OCI-LY1 (cell line): Measurements from ENCODE around the gene RNF227.

ENCODE experiments used
- H2AFZ ChIP-seq: fragments of 200-600 bp; sonication (generic), shearing (Covaris generic); 2 replicates; pipeline ENCODE4 v1.6.0; 2014; ENCODE audit warnings: antibody characterized with exemption, mild to moderate bottlenecking, low read length
- H3F3A ChIP-seq: fragments of 200-600 bp; sonication (generic), shearing (Covaris generic); 2 replicates; pipeline ENCODE4 v1.6.0; 2014; ENCODE audit warnings: mild to moderate bottlenecking, antibody characterized with exemption, low read length, moderate library complexity; ENCODE audit not compliant: insufficient read depth
- H3K27ac ChIP-seq: fragments of 200-600 bp; sonication (generic); 2 replicates; pipeline ENCODE4 v1.5.1; 2014; ENCODE audit warnings: low read length, mixed run types, mild to moderate bottlenecking, low read depth; ENCODE audit not compliant: poor library complexity, severe bottlenecking
- H3K27me3 ChIP-seq: fragments of 200-600 bp; sonication (generic); 2 replicates; pipeline ENCODE4 v1.6.0; 2014; ENCODE audit warnings: antibody characterized with exemption, mild to moderate bottlenecking, low read length, moderate library complexity; ENCODE audit not compliant: insufficient read depth
- H3K36me3 ChIP-seq: fragments of 200-600 bp; sonication (generic); 2 replicates; pipeline ENCODE4 v1.6.1; 2014; ENCODE audit warnings: mild to moderate bottlenecking, antibody characterized with exemption, low read length, moderate library complexity, mixed read lengths; ENCODE audit not compliant: insufficient read depth
- H3K4me1 ChIP-seq: fragments of 200-600 bp; sonication (generic); 2 replicates; pipeline ENCODE4 v1.5.1; 2014; ENCODE audit warnings: mild to moderate bottlenecking, low read length, moderate library complexity; ENCODE audit not compliant: insufficient read depth, severe bottlenecking
- H3K4me2 ChIP-seq: fragments of 200-600 bp; sonication (generic), shearing (Covaris generic); 2 replicates; pipeline ENCODE4 v1.6.1; 2014; ENCODE audit warnings: low read length
- H3K4me3 ChIP-seq: fragments of 200-600 bp; sonication (generic); 2 replicates; pipeline ENCODE4 v1.5.1; 2014; ENCODE audit warnings: low read length, low read depth, mild to moderate bottlenecking, mixed read lengths; ENCODE audit not compliant: poor library complexity, severe bottlenecking
- H3K79me2 ChIP-seq: fragments of 200-600 bp; shearing (Covaris generic); 2 replicates; pipeline ENCODE4 v1.6.1; 2016; ENCODE audit warnings: mixed run types, low read length, mixed read lengths; ENCODE audit not compliant: insufficient read depth
- H3K9ac ChIP-seq: fragments of 200-600 bp; sonication (generic), shearing (Covaris generic); 2 replicates; pipeline ENCODE4 v1.6.1; 2014; ENCODE audit warnings: mild to moderate bottlenecking, low read length, mixed read lengths
- H3K9me2 ChIP-seq: fragments of 200-600 bp; sonication (generic), shearing (Covaris generic); 2 replicates; pipeline ENCODE4 v1.6.1; 2014; ENCODE audit warnings: low read depth, mild to moderate bottlenecking, low read length, mixed read lengths
- H3K9me3 ChIP-seq: fragments of 200-600 bp; shearing (Covaris generic); 2 replicates; pipeline ENCODE4 v1.6.1; 2014; ENCODE audit warnings: low read length, mixed read lengths
- H4K20me1 ChIP-seq: fragments of 200-600 bp; sonication (generic), shearing (Covaris generic); 2 replicates; pipeline ENCODE4 v1.6.0; 2016; ENCODE audit warnings: mild to moderate bottlenecking, low read length; ENCODE audit not compliant: insufficient read depth
- CTCF ChIP-seq: fragments of 200-600 bp; sonication (generic), shearing (Covaris generic); IDR thresholded peaks from 2 replicates; pipeline ENCODE4 v1.5.1; 2017; ENCODE audit warnings: mild to moderate bottlenecking, antibody characterized with exemption, low read length, moderate library complexity, mixed read lengths
- EZH2 ChIP-seq: fragments of 200-600 bp; sonication (generic), shearing (Covaris generic); IDR thresholded peaks from 2 replicates; pipeline ENCODE4 v1.8.0; 2017; ENCODE audit warnings: borderline replicate concordance, mixed run types, mild to moderate bottlenecking, antibody characterized with exemption, low read length, moderate library complexity, mixed read lengths

RNF227 gene

GRCh38 chr17:7885367-7886226 lies 30.5 kb downstream of the RNF227 start:
- no peak for TF ChIP-seq CTCF
- TF ChIP-seq EZH2 = no peak
- Histone ChIP-seq H3K36me3 (peaks cover 24% of the 10 kb centered on the region; the same call in 1 of the 2 replicates), H3K27ac (peak overlapping the region; percentile 90), H3K4me3 (peak overlapping the region; percentile 98), H4K20me1 (no peaks in the 10 kb centered on the region), H3F3A (peaks cover 6% of the 10 kb centered on the region; the same call in 1 of the 2 replicates), H3K9me3 (no peaks in the 10 kb centered on the region), H2AFZ (no peak overlapping the region), H3K9ac (peak overlapping the region; percentile 98), H3K9me2 (no peaks in the 10 kb centered on the region), H3K4me2 (peak overlapping the region; percentile 92), H3K79me2 (peaks cover 21% of the 10 kb centered on the region), H3K27me3 (no peaks in the 10 kb centered on the region), H3K4me1 (peaks cover 57% of the 10 kb centered on the region)

- Histone ChIP-seq H3K4me1 (peaks cover 65% of the 10 kb centered on the region), H3K4me3 (peak overlapping the region; percentile 98), H3K4me2 (no peak overlapping the region), H3K9ac (peak overlapping the region; percentile 98), H3K9me3 (no peaks in the 10 kb centered on the region), H4K20me1 (no peaks in the 10 kb centered on the region), H3K9me2 (no peaks in the 10 kb centered on the region), H2AFZ (no peak overlapping the region), H3K79me2 (peaks cover 21% of the 10 kb centered on the region), H3K27me3 (no peaks in the 10 kb centered on the region), H3K36me3 (peaks cover 24% of the 10 kb centered on the region; the same call in 1 of the 2 replicates), H3F3A (peaks cover 12% of the 10 kb centered on the region; the same call in 1 of the 2 replicates), H3K27ac (peak overlapping the region; percentile 97)
- TF ChIP-seq CTCF = no peak
- TF ChIP-seq EZH2 = no peak
These were observed 31.3 kb downstream of the RNF227 start for GRCh38 chr17:7884581-7885366.

GRCh38 chr17:7883781-7884386 lies 32.2 kb downstream of the RNF227 start:
- peaks cover 66% of the 10 kb centered on the region for H3K4me1 ChIP-seq
- peak overlapping the region; percentile 97 for H3K27ac ChIP-seq
- peak overlapping the region; percentile 85 for H3K4me2 ChIP-seq
- H3F3A ChIP-seq = peaks cover 12% of the 10 kb centered on the region; the same call in 1 of the 2 replicates
- H4K20me1 ChIP-seq = no peaks in the 10 kb centered on the region
- H2AFZ ChIP-seq = no peak overlapping the region
- H3K9ac ChIP-seq = peak overlapping the region; percentile 81
- TF ChIP-seq CTCF (no peak), EZH2 (no peak)
- H3K4me3 ChIP-seq = peak overlapping the region; percentile 60
- no peaks in the 10 kb centered on the region for H3K9me2 ChIP-seq
- no peaks in the 10 kb centered on the region for H3K9me3 ChIP-seq
- H3K36me3 ChIP-seq = peaks cover 22% of the 10 kb centered on the region; the same call in 1 of the 2 replicates
- no peaks in the 10 kb centered on the region for H3K27me3 ChIP-seq
- H3K79me2 ChIP-seq = peaks cover 21% of the 10 kb centered on the region
